Retinal pigment epithelial cell (primary cell): Measurements from ENCODE around the gene E2F2.

Experiments used
- DNase-seq: peaks from one replicate; pipeline ENCODE4 v3.0.0-alpha.2; 2010; ENCODE audit warnings: low read depth
- H3K4me3 ChIP-seq: 2 replicates; pipeline ENCODE4 v1.5.1; 2011; ENCODE audit warnings: mild to moderate bottlenecking, low read length, control low read depth, moderate library complexity
- CTCF ChIP-seq: conservative IDR thresholded peaks from 2 replicates; pipeline ENCODE4 v1.5.1; 2011; ENCODE audit warnings: low read depth, low read length, control low read depth, inconsistent platforms

E2F2 gene

GRCh38 chr1:23558140-23558871, 27.3 kb upstream of the E2F2 start:
- DNase-seq: no peak
- H3K4me3 ChIP-seq: peak overlapping the region; percentile 99
- no peak for TF ChIP-seq CTCF

GRCh38 chr1:23557471-23558124, 26.6 kb upstream of the E2F2 start:
- TF ChIP-seq CTCF: no peak
- H3K4me3 ChIP-seq: peak overlapping the region; percentile 99
- DNase-seq: no peak

GRCh38 chr1:23556635-23557470, 25.8 kb upstream of the E2F2 start:
- DNase-seq: peak; percentile 71
- TF ChIP-seq CTCF: no peak
- H3K4me3 ChIP-seq: peak overlapping the region; percentile 99

- DNase-seq: peak; percentile 75
- H3K4me3 ChIP-seq: peak overlapping the region; percentile 99
- no peak for TF ChIP-seq CTCF
Measured at GRCh38 chr1:23555986-23556634, 25.1 kb upstream of the E2F2 start.

GRCh38 chr1:23555270-23555985, 24.4 kb upstream of the E2F2 start:
- TF ChIP-seq CTCF: no peak
- peak overlapping the region; percentile 99 for H3K4me3 ChIP-seq
- DNase-seq: no peak

GRCh38 chr1:23554481-23555269, 23.6 kb upstream of the E2F2 start:
- TF ChIP-seq CTCF: peak; percentile 30
- DNase-seq: peak; percentile 64
- H3K4me3 ChIP-seq: peak overlapping the region; percentile 99
